ENCODE measurements around the gene PARP15.

Gene PARP15

GRCh38 chr3:122615303-122615702, 37.9 kb downstream of the PARP15 start:
- no peak for DNase-seq
- TF ChIP-seq POLR2A (IDR thresholded peaks at IDR 0.05; ENCODE audit: low read length), result no peak
- TF ChIP-seq GATA1 (IDR thresholded peaks at IDR 0.05; ENCODE audit: low read depth, low read length), result no peak

- no peak for DNase-seq
- no peak for TF ChIP-seq POLR2A (IDR thresholded peaks at IDR 0.05; ENCODE audit: low read length)
- TF ChIP-seq GATA1 (IDR thresholded peaks at IDR 0.05; ENCODE audit: low read depth, low read length), result no peak
Observed at GRCh38 chr3:122618614-122619013, 41.2 kb downstream of the PARP15 start.

- TF ChIP-seq GATA1 (IDR thresholded peaks at IDR 0.05; ENCODE audit: low read depth, low read length) (no peak), POLR2A (IDR thresholded peaks at IDR 0.05; ENCODE audit: low read length) (no peak)
- no peak for DNase-seq
Observed at GRCh38 chr3:122619040-122619439, 41.6 kb downstream of the PARP15 start.

- no peak for DNase-seq
- TF ChIP-seq GATA1 (IDR thresholded peaks at IDR 0.05; ENCODE audit: low read depth, low read length) (no peak), POLR2A (IDR thresholded peaks at IDR 0.05; ENCODE audit: low read length) (no peak)
Observed at GRCh38 chr3:122620399-122620798, 42.9 kb downstream of the PARP15 start.

GRCh38 chr3:122621112-122621511, 43.7 kb downstream of the PARP15 start:
- DNase-seq, result no peak

GRCh38 chr3:122623031-122623829, 45.8 kb downstream of the PARP15 start:
- no peak for TF ChIP-seq POLR2A (IDR thresholded peaks at IDR 0.05; ENCODE audit: low read length)
- no peak for TF ChIP-seq GATA1 (IDR thresholded peaks at IDR 0.05; ENCODE audit: low read depth, low read length)
- no peak for DNase-seq

More at GRCh38 chr3:122621112-122621511, 43.7 kb downstream of the PARP15 start:
- TF ChIP-seq POLR2A (IDR thresholded peaks at IDR 0.05; ENCODE audit: low read length) (no peak), GATA1 (IDR thresholded peaks at IDR 0.05; ENCODE audit: low read depth, low read length) (no peak)

GRCh38 chr3:122626515-122627180, 49.2 kb downstream of the PARP15 start:
- TF ChIP-seq GATA1 (IDR thresholded peaks at IDR 0.05; ENCODE audit: low read depth, low read length), result no peak
- no peak for TF ChIP-seq POLR2A (IDR thresholded peaks at IDR 0.05; ENCODE audit: low read length)
- no peak for DNase-seq

- TF ChIP-seq POLR2A (IDR thresholded peaks at IDR 0.05; ENCODE audit: low read length), result no peak
- no peak for TF ChIP-seq GATA1 (IDR thresholded peaks at IDR 0.05; ENCODE audit: low read depth, low read length)
- DNase-seq, result peak in 1 of 2 experiments; percentile 25
Observed at GRCh38 chr3:122627301-122627700, 49.9 kb downstream of the PARP15 start.

GRCh38 chr3:122628567-122628966, 51.1 kb downstream of the PARP15 start:
- TF ChIP-seq GATA1 (IDR thresholded peaks at IDR 0.05; ENCODE audit: low read depth, low read length), result no peak
- no peak for TF ChIP-seq POLR2A (IDR thresholded peaks at IDR 0.05; ENCODE audit: low read length)
- DNase-seq, result no peak

- no peak for TF ChIP-seq GATA1 (IDR thresholded peaks at IDR 0.05; ENCODE audit: low read depth, low read length)
- TF ChIP-seq POLR2A (IDR thresholded peaks at IDR 0.05; ENCODE audit: low read length), result no peak
- no peak for DNase-seq
Observed at GRCh38 chr3:122629763-122630162, 52.3 kb downstream of the PARP15 start.

- DNase-seq, result no peak
- no peak for TF ChIP-seq GATA1 (IDR thresholded peaks at IDR 0.05; ENCODE audit: low read depth, low read length)
- TF ChIP-seq POLR2A (IDR thresholded peaks at IDR 0.05; ENCODE audit: low read length), result no peak
Observed at GRCh38 chr3:122635789-122636188, 58.3 kb downstream of the PARP15 start.

- TF ChIP-seq POLR2A (IDR thresholded peaks at IDR 0.05; ENCODE audit: low read length), result no peak
- no peak for TF ChIP-seq GATA1 (IDR thresholded peaks at IDR 0.05; ENCODE audit: low read depth, low read length)
- DNase-seq, result no peak
Observed at GRCh38 chr3:122636697-122637096, 59.2 kb downstream of the PARP15 start.

- DNase-seq, result no peak
- TF ChIP-seq POLR2A (IDR thresholded peaks at IDR 0.05; ENCODE audit: low read length) (no peak), GATA1 (IDR thresholded peaks at IDR 0.05; ENCODE audit: low read depth, low read length) (no peak)
Observed at GRCh38 chr3:122640437-122640999, 63.1 kb downstream of the PARP15 start.

- TF ChIP-seq POLR2A (IDR thresholded peaks at IDR 0.05; ENCODE audit: low read length), result no peak
- no peak for TF ChIP-seq GATA1 (IDR thresholded peaks at IDR 0.05; ENCODE audit: low read depth, low read length)
- DNase-seq, result no peak
Observed at GRCh38 chr3:122642935-122643334, 65.5 kb downstream of the PARP15 start.

Data from erythroblast (primary cell).